HUES48 (cell line): ENCODE data around the gene NCLN.

Experiments used
- H3K27ac ChIP-seq: one replicate; pipeline ENCODE4 v1.7.0; 2013; ENCODE audit warnings: low read depth, low read length, inconsistent platforms
- H3K27me3 ChIP-seq: 2 replicates; pipeline ENCODE4 v1.6.1; 2013; ENCODE audit warnings: mild to moderate bottlenecking, low read length; ENCODE audit not compliant: control insufficient read depth, insufficient read depth
- H3K36me3 ChIP-seq: 2 replicates; pipeline ENCODE4 v1.6.1; 2013; ENCODE audit warnings: low read length; ENCODE audit not compliant: control insufficient read depth, insufficient read depth
- H3K4me1 ChIP-seq: 2 replicates; pipeline ENCODE4 v1.6.1; 2013; ENCODE audit warnings: mild to moderate bottlenecking, low read length; ENCODE audit not compliant: control insufficient read depth, insufficient read depth
- H3K4me3 ChIP-seq: 2 replicates; pipeline ENCODE4 v1.5.1; 2013; ENCODE audit warnings: mild to moderate bottlenecking, low read depth, low read length
- H3K9ac ChIP-seq: 2 replicates; pipeline ENCODE4 v1.6.1; 2013; ENCODE audit warnings: mild to moderate bottlenecking, low read depth, low read length, moderate library complexity
- H3K9me3 ChIP-seq: 2 replicates; pipeline ENCODE4 v1.6.1; 2013; ENCODE audit warnings: low read length; ENCODE audit not compliant: control insufficient read depth, insufficient read depth

The NCLN gene, protein sequence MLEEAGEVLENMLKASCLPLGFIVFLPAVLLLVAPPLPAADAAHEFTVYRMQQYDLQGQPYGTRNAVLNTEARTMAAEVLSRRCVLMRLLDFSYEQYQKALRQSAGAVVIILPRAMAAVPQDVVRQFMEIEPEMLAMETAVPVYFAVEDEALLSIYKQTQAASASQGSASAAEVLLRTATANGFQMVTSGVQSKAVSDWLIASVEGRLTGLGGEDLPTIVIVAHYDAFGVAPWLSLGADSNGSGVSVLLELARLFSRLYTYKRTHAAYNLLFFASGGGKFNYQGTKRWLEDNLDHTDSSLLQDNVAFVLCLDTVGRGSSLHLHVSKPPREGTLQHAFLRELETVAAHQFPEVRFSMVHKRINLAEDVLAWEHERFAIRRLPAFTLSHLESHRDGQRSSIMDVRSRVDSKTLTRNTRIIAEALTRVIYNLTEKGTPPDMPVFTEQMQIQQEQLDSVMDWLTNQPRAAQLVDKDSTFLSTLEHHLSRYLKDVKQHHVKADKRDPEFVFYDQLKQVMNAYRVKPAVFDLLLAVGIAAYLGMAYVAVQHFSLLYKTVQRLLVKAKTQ

DNA sequence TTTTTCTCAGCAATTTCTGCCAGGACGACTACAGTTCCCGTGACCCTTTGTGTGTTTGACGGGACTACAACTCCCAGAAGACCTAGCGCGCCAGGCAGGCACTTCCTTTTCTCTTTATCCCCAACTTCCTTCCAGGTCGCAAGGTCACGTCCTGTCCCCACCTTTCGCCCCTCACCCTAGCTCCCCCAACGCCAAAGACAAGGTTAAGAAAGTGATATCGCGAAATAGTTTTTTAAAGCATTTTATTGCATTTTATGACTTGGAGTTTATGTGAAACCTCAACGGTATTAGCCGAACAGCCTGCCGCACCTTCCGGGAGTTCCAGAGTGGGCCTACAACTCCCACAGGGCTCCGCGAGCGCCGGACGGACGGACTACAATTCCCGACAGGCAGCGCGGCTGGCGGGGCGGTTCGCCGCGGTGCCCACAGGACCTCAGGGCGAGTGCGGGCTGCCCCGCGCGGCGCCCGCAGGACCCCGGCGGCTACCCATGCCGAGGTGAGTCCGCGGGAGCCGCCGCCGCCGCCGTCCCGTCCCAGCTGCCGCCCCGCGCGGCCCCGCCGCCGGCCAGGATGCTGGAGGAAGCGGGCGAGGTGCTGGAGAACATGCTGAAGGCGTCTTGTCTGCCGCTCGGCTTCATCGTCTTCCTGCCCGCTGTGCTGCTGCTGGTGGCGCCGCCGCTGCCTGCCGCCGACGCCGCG lies at the start of gene NCLN:
NCLN (plus strand) TSS at position 470 of the 699 bp plus-strand sequence; CDS start at position 571, 101 bp downstream.
- no peaks in the 10 kb centered on the region for H3K27me3 ChIP-seq
- H3K9ac ChIP-seq, result peak within 1 kb of the TSS; percentile 75
- peak within 1 kb of the TSS; percentile 85 for H3K27ac ChIP-seq
- no peaks in the 10 kb centered on the region for H3K9me3 ChIP-seq
- peaks cover 8% of the 10 kb centered on the region; the same call in 1 of the 2 replicates for H3K4me1 ChIP-seq
- H3K4me3 ChIP-seq, result peak within 1 kb of the TSS; percentile 89
- peaks cover 9% of the 10 kb centered on the region; the same call in 1 of the 2 replicates for H3K36me3 ChIP-seq

DNA sequence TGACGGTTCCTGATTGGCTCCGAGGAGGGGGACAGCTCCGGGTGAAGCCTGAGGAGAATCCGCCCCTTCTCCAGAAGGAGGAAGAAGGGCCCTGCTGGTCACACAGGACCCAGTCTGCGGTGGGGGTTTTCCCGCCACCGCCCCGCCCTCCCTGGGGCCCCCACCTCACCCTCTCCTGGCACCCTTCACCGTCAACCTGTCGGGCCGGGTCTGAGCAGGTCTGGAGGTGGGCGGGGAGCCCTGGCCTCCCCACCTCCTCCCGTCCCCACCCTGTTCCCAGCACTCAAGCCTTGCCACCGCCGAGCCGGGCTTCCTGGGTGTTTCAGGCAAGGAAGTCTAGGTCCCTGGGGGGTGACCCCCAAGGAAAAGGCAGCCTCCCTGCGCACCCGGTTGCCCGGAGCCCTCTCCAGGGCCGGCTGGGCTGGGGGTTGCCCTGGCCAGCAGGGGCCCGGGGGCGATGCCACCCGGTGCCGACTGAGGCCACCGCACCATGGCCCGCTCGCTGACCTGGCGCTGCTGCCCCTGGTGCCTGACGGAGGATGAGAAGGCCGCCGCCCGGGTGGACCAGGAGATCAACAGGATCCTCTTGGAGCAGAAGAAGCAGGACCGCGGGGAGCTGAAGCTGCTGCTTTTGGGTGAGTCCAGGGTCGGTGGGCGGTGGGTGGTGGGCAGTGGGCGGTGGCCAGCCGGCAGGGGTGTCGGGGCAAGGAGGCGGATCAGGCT lies 49.6 kb upstream of the NCLN start, which contains the start of gene GNA15:
GNA15 (plus strand) TSS at position 73 of the 723 bp plus-strand sequence; CDS start at position 491, 418 bp downstream.
- Histone ChIP-seq H3K4me1 (no peaks in the 10 kb centered on the region), H3K9ac (no peak within 1 kb of the TSS), H3K27me3 (no peaks in the 10 kb centered on the region), H3K36me3 (no peaks in the 10 kb centered on the region), H3K27ac (no peak within 1 kb of the TSS), H3K9me3 (no peaks in the 10 kb centered on the region), H3K4me3 (no peak within 1 kb of the TSS)

DNA sequence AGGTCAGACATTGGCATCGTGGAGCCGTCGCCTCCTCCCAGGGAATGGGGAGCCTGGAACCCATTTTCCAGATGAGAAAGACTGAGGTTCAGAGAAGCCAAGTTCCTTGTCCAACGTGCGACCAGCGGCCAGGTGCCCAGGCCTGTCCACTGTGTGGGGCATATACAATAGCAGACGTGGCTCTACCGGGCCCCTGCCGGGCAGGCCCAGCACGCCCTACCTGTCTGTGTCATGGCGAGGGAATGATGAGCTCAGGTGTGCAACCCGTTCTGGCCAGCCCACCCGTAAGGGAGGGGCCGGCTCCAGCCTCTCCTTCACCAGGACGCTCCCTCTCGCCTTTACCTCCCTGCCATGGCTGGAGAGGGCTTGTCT lies 49.1 kb upstream of the NCLN start:
- no peaks in the 10 kb centered on the region for H3K4me1 ChIP-seq
- H3K27me3 ChIP-seq, result no peaks in the 10 kb centered on the region
- no peaks in the 10 kb centered on the region for H3K9me3 ChIP-seq
- H3K27ac ChIP-seq, result no peak overlapping the region
- H3K36me3 ChIP-seq, result no peaks in the 10 kb centered on the region
- H3K9ac ChIP-seq, result no peak overlapping the region
- no peak overlapping the region for H3K4me3 ChIP-seq

DNA sequence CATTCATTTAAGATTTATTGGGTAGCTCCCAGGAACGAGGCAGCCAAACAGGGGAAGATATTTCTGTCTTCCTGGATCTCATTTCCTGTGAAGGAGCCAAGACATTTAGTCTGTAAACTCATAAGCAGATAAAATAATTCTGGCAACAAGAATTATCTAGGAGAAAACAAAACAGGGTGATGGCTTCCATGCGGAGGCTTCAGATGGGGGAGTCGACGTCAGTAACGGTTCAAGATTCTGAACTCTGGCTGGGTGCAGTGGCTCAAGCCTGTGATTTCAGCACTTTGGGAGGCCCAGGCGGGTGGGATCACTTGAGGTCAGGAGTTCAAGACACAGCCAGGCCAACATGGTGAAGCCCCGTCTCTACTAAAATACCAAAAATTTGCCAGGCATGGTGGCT lies 48.6 kb upstream of the NCLN start:
- H3K9me3 ChIP-seq, result no peaks in the 10 kb centered on the region
- H3K27ac ChIP-seq, result no peak overlapping the region
- H3K4me1 ChIP-seq, result no peaks in the 10 kb centered on the region
- H3K36me3 ChIP-seq, result no peaks in the 10 kb centered on the region
- H3K9ac ChIP-seq, result no peak overlapping the region
- H3K4me3 ChIP-seq, result no peak overlapping the region
- H3K27me3 ChIP-seq, result no peaks in the 10 kb centered on the region

DNA sequence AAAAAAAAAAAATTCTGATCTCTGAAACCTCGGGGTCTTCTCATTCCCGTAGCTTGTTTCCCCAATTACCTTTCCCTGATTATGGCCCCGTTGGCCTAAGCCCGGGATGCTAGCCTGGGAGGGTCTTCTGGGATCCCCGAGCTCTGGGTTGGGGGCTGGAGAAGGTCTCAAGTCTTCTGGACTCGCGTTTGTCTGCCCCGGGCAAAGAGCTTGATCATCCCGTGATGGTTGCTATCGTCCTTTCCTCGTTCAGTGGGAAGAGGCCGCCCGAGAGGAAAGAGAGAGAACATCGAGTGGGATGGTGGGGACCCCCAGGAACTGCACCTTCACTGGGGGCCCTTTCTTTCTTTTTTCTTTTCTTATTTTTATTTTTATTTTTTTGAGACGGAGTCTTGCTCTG lies 47.5 kb upstream of the NCLN start:
- H3K9ac ChIP-seq, result no peak overlapping the region
- H3K27ac ChIP-seq, result no peak overlapping the region

DNA sequence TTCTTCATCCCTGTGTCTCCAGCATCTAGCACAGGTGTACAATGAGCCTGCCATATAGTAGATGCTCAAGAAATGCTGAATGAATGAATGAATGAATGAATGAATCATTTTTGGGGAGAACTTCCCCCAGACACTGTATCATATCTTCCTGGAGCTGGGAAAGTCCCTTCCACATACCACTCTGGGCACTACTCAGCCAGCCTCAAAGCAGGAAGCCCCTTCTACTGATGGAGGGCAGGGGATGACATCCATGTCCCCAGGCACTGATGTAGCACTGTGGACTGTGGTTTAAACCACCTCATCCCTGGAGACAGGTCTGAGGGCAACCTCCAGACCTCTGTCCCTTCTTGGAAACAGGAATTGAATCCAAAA lies 45.1 kb upstream of the NCLN start:
- Histone ChIP-seq H3K9ac (no peak overlapping the region), H3K4me3 (no peak overlapping the region), H3K9me3 (no peaks in the 10 kb centered on the region), H3K27me3 (no peaks in the 10 kb centered on the region), H3K4me1 (no peaks in the 10 kb centered on the region), H3K36me3 (no peaks in the 10 kb centered on the region), H3K27ac (no peak overlapping the region)

More for the DNA sequence above, 47.5 kb upstream of the NCLN start:
- Histone ChIP-seq H3K27me3 (no peaks in the 10 kb centered on the region), H3K36me3 (no peaks in the 10 kb centered on the region), H3K4me3 (no peak overlapping the region), H3K4me1 (no peaks in the 10 kb centered on the region), H3K9me3 (no peaks in the 10 kb centered on the region)

DNA sequence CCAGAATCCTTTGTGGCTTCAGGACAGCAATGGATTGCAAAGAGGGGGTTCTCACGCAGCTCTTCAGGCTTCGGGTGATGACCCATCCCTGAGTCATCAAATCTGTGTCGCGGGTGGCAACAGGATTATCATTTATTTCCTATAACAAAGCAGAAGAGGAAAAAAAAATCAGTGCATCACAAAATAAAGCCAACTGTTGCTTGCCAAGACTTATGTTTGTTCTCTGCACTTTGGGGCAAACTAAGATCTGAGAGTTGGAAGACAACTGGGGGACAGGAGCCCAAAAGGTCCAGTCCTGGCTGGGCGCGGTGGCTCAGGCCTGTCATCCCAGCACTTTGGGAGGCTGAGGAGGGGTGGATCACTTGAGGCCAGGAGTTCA lies 43.4 kb upstream of the NCLN start:
- no peaks in the 10 kb centered on the region for H3K4me1 ChIP-seq
- H3K27me3 ChIP-seq, result no peaks in the 10 kb centered on the region
- H3K9me3 ChIP-seq, result no peaks in the 10 kb centered on the region
- H3K36me3 ChIP-seq, result no peaks in the 10 kb centered on the region
- no peak overlapping the region for H3K4me3 ChIP-seq
- no peak overlapping the region for H3K27ac ChIP-seq
- no peak overlapping the region for H3K9ac ChIP-seq

DNA sequence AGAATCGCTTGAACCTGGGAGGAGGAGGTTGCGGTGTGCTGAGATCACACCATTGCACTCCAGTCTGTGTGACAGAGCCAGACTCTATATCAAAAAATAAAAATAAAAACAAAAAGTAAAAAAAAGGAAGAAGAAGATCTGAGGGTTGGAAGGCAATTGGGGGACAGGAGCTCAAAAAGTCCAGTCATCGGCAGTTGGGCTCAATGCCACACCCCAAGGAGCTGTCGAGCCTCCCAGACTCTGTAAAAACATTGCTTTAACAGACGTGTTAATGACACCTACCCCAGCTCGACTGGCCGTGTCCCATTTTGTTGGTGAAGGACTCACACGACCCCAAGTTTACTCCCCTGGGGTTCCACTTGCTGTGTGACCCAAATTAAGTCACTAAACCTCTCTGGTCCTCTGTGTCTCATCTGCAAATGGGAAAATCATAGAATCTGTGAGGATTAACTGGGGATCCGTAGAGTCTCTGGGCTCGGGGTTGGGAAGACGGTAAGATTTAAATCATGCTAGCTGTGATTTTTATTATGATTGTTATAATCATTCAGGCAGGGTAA lies 42.9 kb upstream of the NCLN start:
- Histone ChIP-seq H3K36me3 (no peaks in the 10 kb centered on the region), H3K9ac (no peak overlapping the region), H3K4me1 (no peaks in the 10 kb centered on the region), H3K27me3 (no peaks in the 10 kb centered on the region), H3K27ac (no peak overlapping the region), H3K4me3 (no peak overlapping the region), H3K9me3 (no peaks in the 10 kb centered on the region)

DNA sequence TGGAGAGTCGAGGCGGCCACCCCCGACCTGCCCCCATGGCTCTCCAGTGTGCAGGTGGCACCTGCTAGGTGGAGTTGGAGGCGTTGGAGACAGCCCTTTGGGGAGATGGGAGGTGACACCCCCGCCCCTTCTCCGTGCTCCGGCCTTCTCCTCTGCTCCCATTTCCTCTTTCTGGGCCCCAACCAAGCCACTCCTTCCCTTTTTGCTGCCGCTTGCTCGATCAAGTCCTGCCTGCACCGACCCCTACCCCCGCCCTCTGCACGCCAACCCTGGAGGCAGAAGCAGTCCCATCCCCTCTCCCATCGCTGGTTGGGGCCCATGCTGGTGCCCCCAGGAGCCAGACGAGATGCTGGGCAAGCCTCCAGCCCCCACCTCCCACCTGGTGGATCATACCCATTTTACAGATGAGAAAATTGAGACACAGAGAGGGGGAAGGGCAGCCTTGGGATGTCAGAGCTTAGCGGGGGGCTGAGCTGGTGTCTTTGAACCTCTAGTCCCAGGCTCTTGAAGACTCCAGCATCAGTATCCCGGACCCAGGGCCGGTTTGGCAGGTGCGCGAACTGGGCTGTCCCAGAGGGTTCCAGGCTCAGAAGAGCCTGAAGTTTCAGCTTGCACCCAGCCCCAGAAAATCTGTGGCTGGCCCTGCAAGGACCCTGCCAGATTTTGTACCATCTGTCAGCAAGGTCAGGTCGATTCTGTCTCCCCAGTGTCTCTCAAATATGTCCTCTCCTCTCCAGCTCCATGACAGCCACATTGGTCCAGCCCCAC lies 39.6 kb upstream of the NCLN start:
- Histone ChIP-seq H3K9ac (no peak overlapping the region), H3K36me3 (no peaks in the 10 kb centered on the region), H3K4me1 (no peaks in the 10 kb centered on the region), H3K9me3 (no peaks in the 10 kb centered on the region), H3K27ac (no peak overlapping the region), H3K4me3 (no peak overlapping the region), H3K27me3 (no peaks in the 10 kb centered on the region)

DNA sequence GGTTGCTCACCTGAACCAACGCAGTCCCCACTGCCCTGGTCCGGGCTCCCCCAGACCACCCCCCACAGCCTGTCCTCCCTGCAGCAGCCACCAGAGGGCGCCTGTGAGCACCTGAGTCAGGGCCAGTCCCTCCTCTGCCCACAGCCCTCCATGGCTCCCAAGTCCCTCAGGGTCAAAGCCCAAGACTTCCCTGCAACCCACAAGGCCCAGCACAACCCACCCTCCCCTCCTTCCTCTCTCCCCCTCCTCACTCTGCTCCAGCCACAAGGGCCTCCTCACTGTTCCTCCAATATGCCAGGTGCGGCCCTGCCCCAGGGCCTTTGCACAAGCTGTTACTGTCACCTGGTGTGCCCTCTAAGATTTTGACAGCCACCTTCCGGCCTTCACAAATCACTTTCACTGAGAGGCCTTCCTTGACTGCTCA lies 39.0 kb upstream of the NCLN start:
- H3K4me1 ChIP-seq, result no peaks in the 10 kb centered on the region
- H3K27me3 ChIP-seq, result no peaks in the 10 kb centered on the region
- H3K9me3 ChIP-seq, result no peaks in the 10 kb centered on the region
- H3K36me3 ChIP-seq, result no peaks in the 10 kb centered on the region
- no peak overlapping the region for H3K27ac ChIP-seq
- H3K4me3 ChIP-seq, result no peak overlapping the region
- H3K9ac ChIP-seq, result no peak overlapping the region
